Endothelial cell of umbilical vein (primary cell): ENCODE measurements around the gene SYT17. TPM values are rescaled to one million over a fixed set of nuclear protein-coding genes. Genes with fewer than 3 reads are reported as not detected.

ENCODE experiments used
- BruUV-seq: library from RNA; stranded (reverse); fragments of 400-500 nt; replicated peaks from 2 replicates; lab custom pipeline; 2021; lab: Mats Ljungman, UMichigan
- CTCF ChIA-PET: fragments of 300-600, 350-600 bp; sonication (Branson Sonifier 250); formaldehyde crosslinking; loops from one replicate; lab custom pipeline; 2021; ENCODE audit warnings: antibody characterized with exemption, inconsistent platforms; lab: Charles Lee
- POLR2A ChIA-PET: fragments of 300-600, 350-600 bp; sonication (Branson Sonifier 250); formaldehyde crosslinking; loops from one replicate; lab custom pipeline; 2021; ENCODE audit warnings: antibody characterized with exemption, inconsistent platforms; lab: Charles Lee
- DNase-seq: peaks from one replicate; pipeline ENCODE4 v3.0.0-alpha.2; 2011; ENCODE audit warnings: low read depth, low spot score
- FAIRE-seq: peaks from 2 replicates; lab custom pipeline; 2011; peaks lifted over from hg19 to GRCh38; lab: Jason Lieb, UNC
- H2AFZ ChIP-seq: 2 replicates; pipeline ENCODE4 v1.6.0; 2012; ENCODE audit warnings: low read depth, low read length, control low read depth, inconsistent platforms
- H3K27ac ChIP-seq: 2 replicates; pipeline ENCODE4 v1.5.1; 2011; ENCODE audit warnings: low read depth, mild to moderate bottlenecking, control low read depth, low read length, moderate library complexity; ENCODE audit not compliant: insufficient read depth
- H3K27me3 ChIP-seq, 2 experiments: 2 replicates each; pipeline versions ENCODE4 v1.6.0 to v1.6.1; 2011; ENCODE audit warnings: low read length in 2 of 2, mixed read lengths in 1 of 2; ENCODE audit not compliant: control insufficient read depth in 2 of 2, insufficient read depth in 2 of 2
- H3K36me3 ChIP-seq, 2 experiments: 2 replicates in 1 of 2; 3 replicates in 1 of 2; pipeline ENCODE4 v1.5.1; 2011; ENCODE audit warnings: low read length in 2 of 2, mild to moderate bottlenecking in 1 of 2, moderate library complexity in 1 of 2; ENCODE audit not compliant: control insufficient read depth in 2 of 2, insufficient read depth in 2 of 2; ENCODE audit errors: extremely low read depth in 1 of 2
- H3K4me1 ChIP-seq: 3 replicates; pipeline ENCODE4 v1.5.1; 2011; ENCODE audit warnings: mild to moderate bottlenecking, low read length; ENCODE audit not compliant: control insufficient read depth, insufficient read depth; ENCODE audit errors: extremely low read depth
- H3K4me2 ChIP-seq: 2 replicates; pipeline ENCODE4 v1.6.1; 2011; ENCODE audit warnings: low read length, control low read depth, mixed read lengths; ENCODE audit not compliant: insufficient read depth
- H3K4me3 ChIP-seq, 3 experiments: fragments of 200-600 bp in 1 of 3; sonication (generic), shearing (Covaris generic) in 1 of 3; replicated peaks in 1 of 3; 2 replicates each; pipeline ENCODE4 v1.5.1; 2011 to 2016; ENCODE audit warnings: control low read depth in 3 of 3, low read length in 3 of 3, mild to moderate bottlenecking in 2 of 3, inconsistent platforms in 1 of 3, low read depth in 1 of 3, moderate library complexity in 1 of 3; ENCODE audit not compliant: insufficient read depth in 1 of 3
- H3K79me2 ChIP-seq: 2 replicates; pipeline ENCODE4 v1.6.0; 2012; ENCODE audit warnings: low read length, inconsistent platforms; ENCODE audit not compliant: control insufficient read depth, insufficient read depth
- H3K9ac ChIP-seq: replicated peaks from 2 replicates; pipeline ENCODE3; 2011; ENCODE audit warnings: low read length, control low read depth; ENCODE audit not compliant: insufficient read depth; ENCODE audit errors: extremely low read depth
- H3K9me1 ChIP-seq: replicated peaks from 3 replicates; pipeline ENCODE4 v1.6.0; 2011; ENCODE audit warnings: mild to moderate bottlenecking, low read length; ENCODE audit not compliant: control insufficient read depth, insufficient read depth; ENCODE audit errors: extremely low read depth
- H3K9me3 ChIP-seq: replicated peaks from 2 replicates; pipeline ENCODE4 v1.5.1; 2012; ENCODE audit warnings: low read length, inconsistent platforms; ENCODE audit not compliant: control insufficient read depth, insufficient read depth
- H4K20me1 ChIP-seq: replicated peaks from 2 replicates; pipeline ENCODE3; 2011; ENCODE audit warnings: mild to moderate bottlenecking, low read length; ENCODE audit not compliant: control insufficient read depth, insufficient read depth; ENCODE audit errors: extremely low read depth
- EZH2 ChIP-seq: IDR thresholded peaks from 2 replicates; pipeline ENCODE4 v1.6.1; 2012; ENCODE audit warnings: borderline replicate concordance, low read depth, mild to moderate bottlenecking, moderate library complexity, low read length, inconsistent platforms; ENCODE audit not compliant: severe bottlenecking
- FOS ChIP-seq: IDR thresholded peaks from 2 replicates; pipeline ENCODE4 v1.6.1; 2011; ENCODE audit warnings: mild to moderate bottlenecking, low read length, moderate library complexity, borderline replicate concordance; ENCODE audit not compliant: insufficient read depth
- GATA2 ChIP-seq: IDR thresholded peaks from 2 replicates; pipeline ENCODE4 v1.7.0; 2011; ENCODE audit warnings: low read depth, mild to moderate bottlenecking, moderate library complexity, mixed read lengths, low read length; ENCODE audit not compliant: insufficient read length, insufficient read depth
- JUN ChIP-seq: IDR thresholded peaks from 2 replicates; pipeline ENCODE4 v1.6.1; 2011; ENCODE audit warnings: borderline replicate concordance, low read depth; ENCODE audit not compliant: insufficient read length, insufficient read depth
- MYC ChIP-seq: IDR thresholded peaks from one replicate; pipeline ENCODE4 v1.6.1; 2011; ENCODE audit warnings: mild to moderate bottlenecking, low read depth, low read length
- POLR2A ChIP-seq: IDR thresholded peaks from 2 replicates; pipeline ENCODE4 v1.6.1; 2012; ENCODE audit warnings: low read depth, mild to moderate bottlenecking, control low read depth, low read length
- POLR2AphosphoS5 ChIP-seq: IDR thresholded peaks from 2 replicates; pipeline ENCODE4 v1.6.1; 2012; ENCODE audit warnings: low read depth, mild to moderate bottlenecking, control low read depth, low read length, moderate library complexity; ENCODE audit not compliant: insufficient read depth
- dilution Hi-C: fragments of 300-500 bp; cut with MboI; formaldehyde crosslinking; loops from one replicate; pipeline ENCODE4 v1.15.0; 2019; ENCODE audit warnings: low sequenced_read_pairs; ENCODE audit not compliant: extremely low pct_ligation_motif_present
- intact Hi-C: fragments of 100-400 bp; cut with micrococcal nuclease; formaldehyde crosslinking; loops from one replicate; pipeline ENCODE4 v1.10.0; 2022
- polyA plus RNA-seq, 4 experiments: library from polyadenylated mRNA; depleted of rRNA in 3 of 4; stranded (reverse) in 3 of 4; unstranded in 1 of 4; fragments of >200 nt; gene quantifications; 2 replicates each; pipeline versions ENCODE4 v1.2.1 to v1.2.3, GENCODE V29; 2011 to 2012; ENCODE audit warnings: missing spikeins in 1 of 4
- total RNA-seq: library from RNA; stranded (reverse); gene quantifications from 2 replicates; pipeline ENCODE4 v1.2.3, GENCODE V29; 2021
- TF ChIP-seq, protein P1 (sequence below): IDR thresholded peaks from 2 replicates; pipeline ENCODE4 v1.6.1; 2011; ENCODE audit not compliant: insufficient read depth, insufficient read length
- TF ChIP-seq, protein P2 (sequence below), 2 donors: IDR thresholded peaks; 1 replicate in 1 of 2; 2 replicates in 1 of 2; pipeline ENCODE4 v1.5.1; 2011; ENCODE audit warnings: low read length in 2 of 2, mild to moderate bottlenecking in 2 of 2, moderate library complexity in 2 of 2, control low read depth in 1 of 2, inconsistent platforms in 1 of 2, low read depth in 1 of 2; ENCODE audit not compliant: insufficient read depth in 1 of 2; ENCODE audit errors: extremely low read depth in 1 of 2

SYT17 gene
- total and polyA plus RNA-seq, 2 donors (not counting 3 experiments of a cell fraction or from before 2014, with no cell fraction given) = 1.9 to 4.2 TPM

DNA sequence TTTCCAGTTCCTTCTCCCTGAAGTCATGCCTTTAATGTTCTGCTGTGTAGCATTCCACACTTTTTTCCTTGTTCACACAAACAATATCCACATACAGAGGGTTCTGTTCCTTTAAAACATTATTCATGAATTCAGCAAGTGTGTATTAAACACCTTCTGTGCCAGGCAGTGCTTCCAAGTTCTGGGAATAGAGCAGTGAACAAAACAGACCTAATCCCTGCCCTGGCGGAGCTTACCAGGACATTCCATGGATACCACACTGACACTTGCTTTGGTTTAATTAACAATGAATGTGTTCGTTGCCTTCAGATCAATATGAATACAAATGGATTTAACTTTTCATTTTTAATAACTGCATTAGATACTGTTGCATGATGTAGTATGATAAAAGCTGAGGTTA lies 59.6 kb downstream of the SYT17 start:
- dilution Hi-C loops (no loop called here), intact Hi-C loops (no loop called here)
- DNase-seq (no peak), FAIRE-seq (no peak)
- no peak overlapping the region for H3K27ac ChIP-seq
- no peaks in the 10 kb centered on the region for H3K9me1 ChIP-seq
- H3K4me3 ChIP-seq = no peak overlapping the region
- POLR2A ChIA-PET = no interaction called here
- no peaks in the 10 kb centered on the region for H3K27me3 ChIP-seq
- H3K79me2 ChIP-seq = no peaks in the 10 kb centered on the region
- TF ChIP-seq JUN (no peak), MYC (no peak), POLR2A (no peak), GATA2 (no peak), EZH2 (no peak)
- TF ChIP-seq, protein P1, sequence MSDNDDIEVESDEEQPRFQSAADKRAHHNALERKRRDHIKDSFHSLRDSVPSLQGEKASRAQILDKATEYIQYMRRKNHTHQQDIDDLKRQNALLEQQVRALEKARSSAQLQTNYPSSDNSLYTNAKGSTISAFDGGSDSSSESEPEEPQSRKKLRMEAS = no peak
- BruUV-seq = no TSS peak
- H3K4me1 ChIP-seq = no peaks in the 10 kb centered on the region
- no peaks in the 10 kb centered on the region for H3K36me3 ChIP-seq
- H3K9ac ChIP-seq = no peak overlapping the region
- no peaks in the 10 kb centered on the region for H4K20me1 ChIP-seq
- no peak overlapping the region for H2AFZ ChIP-seq
- CTCF ChIA-PET = interaction anchor here (1.4 kb wide), 1 partner anchor 142 kb away, joined by 7 read pairs; no protein-coding TSS in a partner anchor
- no peaks in the 10 kb centered on the region for H3K9me3 ChIP-seq
- no peak overlapping the region for H3K4me2 ChIP-seq

DNA sequence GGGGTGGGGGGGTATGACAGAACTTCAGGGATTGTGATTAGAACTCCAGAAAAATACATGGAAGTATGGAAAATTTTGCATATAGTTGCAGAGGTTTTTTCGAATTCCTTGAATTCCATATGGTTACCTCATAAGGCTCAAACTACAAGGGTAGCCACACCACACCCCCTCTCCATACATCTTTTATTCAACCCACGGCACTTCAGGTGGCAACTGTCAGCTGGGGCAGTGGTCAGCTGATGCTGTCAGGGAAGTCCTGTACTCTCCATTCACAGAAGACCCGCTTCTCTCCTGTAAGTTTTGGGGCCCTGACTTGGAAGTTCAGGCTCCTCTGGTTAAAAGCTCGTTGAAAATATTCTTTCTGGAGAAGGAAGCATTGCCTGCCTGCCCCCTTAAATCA lies 60.0 kb downstream of the SYT17 start:
- POLR2A ChIA-PET = no interaction called here
- Histone ChIP-seq H3K4me2 (no peak overlapping the region), H3K27me3 (no peaks in the 10 kb centered on the region), H3K4me1 (no peaks in the 10 kb centered on the region), H3K27ac (no peak overlapping the region), H3K79me2 (no peaks in the 10 kb centered on the region), H4K20me1 (no peaks in the 10 kb centered on the region), H3K9me3 (no peaks in the 10 kb centered on the region), H3K4me3 (no peak overlapping the region), H3K9me1 (no peaks in the 10 kb centered on the region), H3K9ac (no peak overlapping the region), H2AFZ (no peak overlapping the region), H3K36me3 (no peaks in the 10 kb centered on the region)
- dilution Hi-C loops = no loop called here
- BruUV-seq = no TSS peak
- CTCF ChIA-PET = interaction anchor here (1.4 kb wide), 1 partner anchor 142 kb away, joined by 7 read pairs; no protein-coding TSS in a partner anchor
- no peak for FAIRE-seq
- intact Hi-C loops = no loop called here
- TF ChIP-seq, protein P2, sequence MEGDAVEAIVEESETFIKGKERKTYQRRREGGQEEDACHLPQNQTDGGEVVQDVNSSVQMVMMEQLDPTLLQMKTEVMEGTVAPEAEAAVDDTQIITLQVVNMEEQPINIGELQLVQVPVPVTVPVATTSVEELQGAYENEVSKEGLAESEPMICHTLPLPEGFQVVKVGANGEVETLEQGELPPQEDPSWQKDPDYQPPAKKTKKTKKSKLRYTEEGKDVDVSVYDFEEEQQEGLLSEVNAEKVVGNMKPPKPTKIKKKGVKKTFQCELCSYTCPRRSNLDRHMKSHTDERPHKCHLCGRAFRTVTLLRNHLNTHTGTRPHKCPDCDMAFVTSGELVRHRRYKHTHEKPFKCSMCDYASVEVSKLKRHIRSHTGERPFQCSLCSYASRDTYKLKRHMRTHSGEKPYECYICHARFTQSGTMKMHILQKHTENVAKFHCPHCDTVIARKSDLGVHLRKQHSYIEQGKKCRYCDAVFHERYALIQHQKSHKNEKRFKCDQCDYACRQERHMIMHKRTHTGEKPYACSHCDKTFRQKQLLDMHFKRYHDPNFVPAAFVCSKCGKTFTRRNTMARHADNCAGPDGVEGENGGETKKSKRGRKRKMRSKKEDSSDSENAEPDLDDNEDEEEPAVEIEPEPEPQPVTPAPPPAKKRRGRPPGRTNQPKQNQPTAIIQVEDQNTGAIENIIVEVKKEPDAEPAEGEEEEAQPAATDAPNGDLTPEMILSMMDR (IDR thresholded peaks at IDR 0.05; ENCODE audit: extremely low read depth in 1 of 2, insufficient read depth in 1 of 2, low read depth in 1 of 2, low read length in 2 of 2) = no peak
- TF ChIP-seq, protein P1 = no peak
- TF ChIP-seq POLR2AphosphoS5 (no peak), EZH2 (no peak), MYC (no peak), GATA2 (no peak), POLR2A (no peak), JUN (no peak), FOS (no peak)
- no peak for DNase-seq
